Activated CD4-positive, CD25-positive, alpha-beta regulatory T cell treated with anti-CD3 and anti-CD28 coated beads, Interleukin-2, amount 50 U/mL, for 24 hours (primary cell): Measurements from ENCODE around the gene PTPRF.

Experiments
- ATAC-seq, 2 donors: fragments of 150-1000 bp; cut with Tn5 transposase; one replicate each; pipeline ENCODE4 v1.10.0; 2021; ENCODE audit warnings: mild to moderate bottlenecking in 1 of 2, moderate library complexity in 1 of 2

PTPRF gene

DNA sequence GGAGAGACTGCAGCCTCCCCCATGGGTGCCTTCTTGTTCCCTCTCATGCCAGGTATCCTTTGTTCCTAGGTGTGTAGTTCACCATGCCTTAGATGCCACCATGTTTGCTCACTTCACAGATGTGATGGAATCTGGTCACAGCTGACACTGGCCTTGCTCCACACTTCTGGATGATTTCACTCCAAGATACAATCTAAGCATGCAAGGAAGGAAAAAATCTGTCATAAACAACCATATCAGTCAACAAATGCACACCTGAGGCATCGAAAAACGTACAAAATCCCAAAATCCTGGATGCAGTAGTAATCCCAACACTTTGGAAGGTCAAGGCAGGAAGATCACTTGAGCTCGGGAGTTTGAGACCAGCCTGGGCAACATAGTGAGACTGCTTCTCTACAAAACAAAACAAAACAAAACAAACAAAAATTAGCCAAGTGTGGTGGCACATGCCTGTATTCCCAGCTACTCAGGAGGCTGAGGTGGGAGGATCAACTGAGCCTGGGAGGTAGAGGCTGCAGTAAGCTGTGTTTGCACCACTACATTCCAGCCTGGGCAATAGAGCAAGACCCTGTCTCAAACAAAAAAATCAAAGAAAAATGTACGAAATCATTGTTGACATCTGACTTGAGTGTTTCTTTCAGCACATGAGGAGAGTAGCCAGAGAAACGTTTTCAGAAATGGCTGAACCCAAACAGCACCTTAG, 17.1 kb upstream of the PTPRF start:
- ATAC-seq, result no peak

- ATAC-seq, result no peak
Observed at GRCh38 chr1:43518935-43519686, 11.6 kb upstream of the PTPRF start.

- ATAC-seq, result no peak
Observed at GRCh38 chr1:43520100-43520778, 10.4 kb upstream of the PTPRF start.

- no peak for ATAC-seq
Observed at GRCh38 chr1:43521078-43521477, 9.6 kb upstream of the PTPRF start.

DNA sequence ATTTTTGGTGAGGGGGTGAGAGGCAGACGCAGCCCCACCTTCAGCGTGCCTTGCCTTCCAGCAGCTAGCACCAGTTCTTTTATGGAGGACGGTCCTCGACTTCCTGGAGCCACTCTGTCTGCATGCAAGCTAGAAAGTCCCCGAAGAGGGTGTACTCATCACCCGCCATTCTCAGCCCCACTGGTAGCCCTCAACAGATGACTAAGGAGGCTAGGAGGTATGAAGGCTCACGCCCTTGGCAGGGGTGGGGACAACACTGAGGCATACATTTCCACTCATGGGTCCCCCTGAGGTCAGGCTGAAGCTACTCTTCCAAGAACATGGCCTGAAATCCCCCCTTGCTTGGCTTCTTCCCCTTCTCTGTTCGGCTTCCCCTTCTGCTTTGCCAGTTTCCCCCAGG, 8.9 kb upstream of the PTPRF start:
- no peak for ATAC-seq

- no peak for ATAC-seq
Observed at GRCh38 chr1:43522431-43522775, 8.3 kb upstream of the PTPRF start.

GRCh38 chr1:43522776-43523480, 7.8 kb upstream of the PTPRF start:
- no peak for ATAC-seq

- no peak for ATAC-seq
Observed at GRCh38 chr1:43524804-43525203, 5.9 kb upstream of the PTPRF start.

GRCh38 chr1:43526002-43526401, 4.7 kb upstream of the PTPRF start:
- ATAC-seq, result no peak

DNA sequence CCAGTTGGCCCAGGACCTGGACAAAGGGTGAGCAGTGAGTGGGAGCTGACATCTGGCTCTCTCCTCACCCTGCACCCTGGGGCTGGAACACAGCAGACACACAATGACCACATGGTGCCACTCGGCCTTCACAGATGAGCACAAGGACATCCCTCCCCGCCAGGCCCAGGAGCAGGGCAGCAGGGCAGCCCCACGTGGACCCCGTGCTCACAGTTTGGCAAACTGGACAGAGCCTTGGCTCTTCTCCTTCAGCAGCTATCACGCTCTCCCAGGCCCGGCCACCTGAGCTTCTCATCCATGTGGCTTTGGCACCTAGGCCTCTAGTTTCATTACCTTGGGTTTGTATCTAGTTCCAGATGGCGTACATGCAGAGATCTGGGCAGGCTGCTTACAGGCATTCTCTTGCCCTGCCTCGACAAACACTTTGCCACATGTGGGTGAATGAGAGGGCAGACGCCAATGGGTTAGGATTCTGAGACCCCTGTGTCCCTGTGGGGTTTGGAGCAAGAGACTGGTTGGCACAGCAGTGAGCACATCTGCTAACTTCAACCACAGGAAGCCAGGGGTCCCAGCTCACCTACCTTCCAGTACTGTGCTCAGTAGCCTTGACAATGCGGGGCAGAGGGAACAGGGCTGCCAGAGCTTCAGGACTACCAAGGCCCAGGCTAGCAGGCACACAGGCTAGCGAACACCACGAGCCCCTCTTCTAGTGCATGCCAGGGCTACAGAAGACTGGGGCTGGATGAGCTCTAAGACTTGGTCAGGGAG, 3.4 kb upstream of the PTPRF start:
- no peak for ATAC-seq

- ATAC-seq, result peak; percentile 67 to 71
Observed at GRCh38 chr1:43529206-43529731, 1.4 kb upstream of the PTPRF start.

DNA sequence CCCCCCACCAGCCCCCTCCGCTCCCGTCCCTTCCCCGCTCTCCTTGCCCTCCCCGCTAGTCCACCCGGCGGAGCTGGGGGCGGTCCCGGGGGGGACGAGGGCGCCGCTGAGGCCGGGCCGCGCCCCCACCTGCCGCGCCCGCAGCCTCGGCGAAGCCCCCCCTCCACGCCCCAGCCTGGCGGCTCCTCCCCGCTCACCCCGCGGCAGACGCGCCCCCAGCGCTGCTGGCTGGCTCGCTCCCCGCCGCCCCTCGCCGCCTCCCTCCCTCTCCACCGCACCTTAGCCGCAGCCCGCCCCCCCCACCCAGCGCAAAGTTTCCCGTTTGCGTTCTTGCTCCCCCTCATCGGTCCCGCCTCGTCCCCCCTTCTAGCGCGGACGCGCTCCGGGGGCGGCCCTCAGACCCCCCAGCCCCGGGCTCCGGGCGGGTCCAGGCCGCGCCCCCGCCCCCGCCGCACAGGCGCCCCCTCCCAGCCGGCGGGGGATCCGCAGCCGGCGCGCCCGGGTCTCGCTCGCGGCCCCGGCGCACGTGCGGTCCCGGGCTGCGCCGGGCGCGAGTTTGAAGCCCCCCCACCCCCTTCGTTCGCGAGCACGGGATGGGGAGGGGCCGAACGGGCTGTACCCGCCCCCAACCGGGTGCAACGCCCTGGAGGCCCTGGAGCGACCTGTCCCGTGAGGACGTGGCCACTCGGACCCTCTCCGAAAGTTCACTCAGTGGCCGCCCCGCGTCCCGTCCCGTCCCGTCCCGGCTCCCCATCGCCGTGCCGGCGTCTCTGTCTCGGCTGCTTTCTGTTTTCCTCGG, 623 bp downstream of the PTPRF start:
- ATAC-seq, result no peak

DNA sequence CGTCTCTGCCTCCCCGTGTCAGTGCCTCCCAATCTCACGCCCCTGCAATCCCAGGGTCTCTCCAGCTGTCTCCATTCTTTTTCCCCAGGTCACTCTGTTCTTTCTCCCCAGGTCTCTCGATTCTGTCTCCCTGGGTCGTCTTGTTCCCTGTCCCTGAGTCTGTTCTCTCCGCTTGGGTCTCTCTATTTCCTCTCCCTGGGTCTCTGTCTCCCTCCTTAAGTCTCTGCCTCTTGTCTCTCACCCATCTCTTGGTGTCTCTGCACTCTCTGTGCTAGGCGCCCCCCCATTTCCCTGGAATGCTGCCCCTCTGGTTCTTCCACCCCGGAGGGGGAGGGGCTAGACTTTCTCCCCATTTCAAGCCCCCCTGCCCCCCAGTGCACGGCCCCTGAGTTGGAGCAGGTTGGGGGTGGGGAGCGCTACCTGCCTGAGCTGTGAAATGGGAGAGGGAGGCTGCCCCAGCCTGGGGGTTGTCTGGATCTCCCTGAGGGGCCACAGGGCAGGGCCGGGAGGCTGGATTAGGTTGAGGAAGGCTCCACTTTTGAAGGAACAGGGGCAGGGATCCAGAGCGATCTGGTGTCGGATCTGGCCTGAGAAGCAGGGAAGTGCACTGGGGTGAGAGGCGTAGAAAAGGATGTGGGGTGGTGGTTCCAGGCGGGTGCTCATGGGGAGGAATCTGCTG, 1.4 kb downstream of the PTPRF start:
- ATAC-seq, result no peak

DNA sequence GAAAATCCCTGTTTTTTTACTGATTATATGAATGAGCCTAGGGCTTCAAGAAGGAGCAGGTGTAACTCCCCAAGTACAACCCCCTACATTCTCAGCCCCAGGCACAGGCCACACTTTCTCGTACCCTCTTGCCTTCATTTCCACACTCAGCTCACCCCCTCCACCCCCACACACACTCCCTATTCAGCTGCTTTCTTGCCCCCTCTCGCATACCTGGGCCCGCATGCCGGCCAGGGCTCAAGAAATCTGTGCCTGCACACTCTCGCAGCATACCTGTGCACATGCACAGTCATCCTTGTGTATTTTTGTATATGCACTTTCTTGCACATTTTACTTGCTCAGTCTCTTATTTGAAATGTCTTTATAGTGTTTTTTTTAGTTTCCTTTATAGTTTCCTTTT, 2.0 kb downstream of the PTPRF start:
- no peak for ATAC-seq

GRCh38 chr1:43533584-43533983, 2.9 kb downstream of the PTPRF start:
- no peak for ATAC-seq

DNA sequence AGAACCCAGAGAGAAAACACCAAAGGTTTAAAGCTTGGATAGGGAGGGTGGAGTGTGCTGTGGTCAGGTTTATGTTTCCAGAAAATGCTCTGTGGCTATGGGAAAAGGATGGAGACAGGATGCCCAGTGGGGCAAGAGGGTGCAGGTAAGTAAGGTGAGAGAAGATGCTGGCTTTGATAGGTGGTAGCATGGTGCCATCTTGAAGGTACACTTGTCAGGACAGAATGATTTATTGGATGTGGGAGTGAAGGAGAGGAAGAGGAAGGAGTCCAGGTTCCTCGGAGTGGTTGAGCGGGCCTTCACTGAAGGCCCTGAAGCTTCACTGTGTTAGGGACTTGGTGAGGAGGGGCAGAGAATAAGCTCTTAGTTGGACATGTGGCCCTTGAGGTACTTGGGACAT, 3.6 kb downstream of the PTPRF start:
- ATAC-seq, result no peak

- no peak for ATAC-seq
Observed at GRCh38 chr1:43536196-43536863, 5.6 kb downstream of the PTPRF start.

DNA sequence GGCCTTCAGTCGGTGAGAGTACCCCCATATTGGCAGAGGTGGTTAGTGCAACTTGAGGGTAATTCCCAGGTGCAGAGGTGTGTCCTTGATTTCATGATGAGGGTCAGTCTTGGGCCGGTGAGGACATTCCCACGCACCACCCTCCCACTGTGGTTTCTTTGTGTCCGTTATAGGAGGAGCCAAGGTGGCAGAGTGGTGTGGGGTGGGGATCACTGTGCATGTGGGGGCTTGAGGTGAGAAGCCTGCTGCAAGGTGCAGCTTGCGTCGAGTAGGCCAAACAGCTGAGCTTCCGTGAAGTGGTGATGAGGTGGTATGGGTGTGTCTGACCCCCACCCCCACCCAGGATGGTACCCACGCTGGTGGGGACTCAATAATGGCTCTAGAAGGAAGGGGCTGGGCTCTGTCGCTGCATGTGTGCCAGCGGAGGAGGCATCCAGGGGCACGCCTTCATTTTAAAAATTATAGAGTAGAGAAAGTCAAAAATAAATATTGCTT, 6.2 kb downstream of the PTPRF start:
- ATAC-seq, result no peak

- ATAC-seq, result no peak
Observed at GRCh38 chr1:43537423-43538142, 6.9 kb downstream of the PTPRF start.

DNA sequence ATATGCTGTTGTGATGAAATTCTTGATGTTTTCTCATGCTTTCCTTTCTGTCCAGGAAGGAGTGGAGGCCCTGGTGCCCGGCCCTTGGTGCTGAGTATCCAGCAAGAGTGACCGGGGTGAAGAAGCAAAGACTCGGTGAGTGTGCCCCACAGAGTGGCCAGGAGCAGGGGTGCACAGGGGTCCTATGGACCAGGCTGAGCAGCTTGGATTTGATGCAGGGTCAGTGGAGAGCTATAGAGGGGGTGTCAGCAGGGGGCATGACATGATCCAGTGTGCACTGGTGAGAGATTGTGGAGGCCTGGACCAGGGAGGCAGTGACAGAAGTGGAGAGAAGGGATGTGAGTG, 7.4 kb downstream of the PTPRF start:
- ATAC-seq, result no peak
